Measurements from ENCODE around the gene DUSP14. TPM values are rescaled to one million over a fixed set of nuclear protein-coding genes. Genes with fewer than 3 reads are reported as not detected.

DUSP14 gene
- total and polyA plus RNA-seq, 10 donors, result 2.6 to 16.3 (median 3.8) TPM

DNA sequence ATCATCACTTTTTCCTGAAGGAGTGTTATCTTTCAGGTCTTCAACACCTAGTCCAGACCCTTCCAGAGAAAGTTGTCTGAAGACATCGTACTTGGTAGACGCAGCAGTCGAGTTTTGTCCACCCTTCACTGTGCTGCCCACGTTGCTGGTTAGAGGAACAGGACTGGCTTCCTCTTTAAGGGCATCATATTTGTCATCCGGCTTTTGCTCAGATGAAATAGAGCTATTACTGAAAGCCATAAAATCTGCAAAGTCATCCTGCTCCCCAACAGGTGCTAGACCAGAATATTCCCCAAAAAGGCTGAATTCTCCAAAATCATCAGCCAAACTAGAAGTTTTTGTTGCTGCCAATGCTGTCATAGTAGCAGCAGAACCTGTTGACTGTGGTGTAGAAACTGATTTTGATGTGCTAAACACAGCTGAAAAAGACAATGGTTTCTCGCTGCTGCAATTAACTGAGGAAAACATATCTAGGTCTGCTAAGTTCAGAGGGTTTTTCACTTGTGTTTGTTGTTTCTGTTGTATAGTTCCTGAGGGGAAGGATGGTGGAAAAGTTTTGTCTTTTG, 63.8 kb downstream of the DUSP14 start:
- Histone ChIP-seq H3K9me3 (no peaks in the 10 kb centered on the region), H3K4me1 (peaks cover 3 to 51% (median 26%) of the 10 kb centered on the region in 6 donors), H3K27me3 (replicated peaks in 1 of 7) (no peaks in the 10 kb centered on the region), H3K27ac (no peak overlapping the region), H3K36me3 (peaks cover 0 to 98% (median 50%) of the 10 kb centered on the region in 6 donors), H3K4me3 (no peak overlapping the region)
- DNase-seq, result no peak
- no peak for TF ChIP-seq POLR2A (IDR thresholded peaks at IDR 0.05)
- TF ChIP-seq, protein P1, sequence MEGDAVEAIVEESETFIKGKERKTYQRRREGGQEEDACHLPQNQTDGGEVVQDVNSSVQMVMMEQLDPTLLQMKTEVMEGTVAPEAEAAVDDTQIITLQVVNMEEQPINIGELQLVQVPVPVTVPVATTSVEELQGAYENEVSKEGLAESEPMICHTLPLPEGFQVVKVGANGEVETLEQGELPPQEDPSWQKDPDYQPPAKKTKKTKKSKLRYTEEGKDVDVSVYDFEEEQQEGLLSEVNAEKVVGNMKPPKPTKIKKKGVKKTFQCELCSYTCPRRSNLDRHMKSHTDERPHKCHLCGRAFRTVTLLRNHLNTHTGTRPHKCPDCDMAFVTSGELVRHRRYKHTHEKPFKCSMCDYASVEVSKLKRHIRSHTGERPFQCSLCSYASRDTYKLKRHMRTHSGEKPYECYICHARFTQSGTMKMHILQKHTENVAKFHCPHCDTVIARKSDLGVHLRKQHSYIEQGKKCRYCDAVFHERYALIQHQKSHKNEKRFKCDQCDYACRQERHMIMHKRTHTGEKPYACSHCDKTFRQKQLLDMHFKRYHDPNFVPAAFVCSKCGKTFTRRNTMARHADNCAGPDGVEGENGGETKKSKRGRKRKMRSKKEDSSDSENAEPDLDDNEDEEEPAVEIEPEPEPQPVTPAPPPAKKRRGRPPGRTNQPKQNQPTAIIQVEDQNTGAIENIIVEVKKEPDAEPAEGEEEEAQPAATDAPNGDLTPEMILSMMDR (IDR thresholded peaks at IDR 0.05 in 8 of 11, conservative IDR thresholded peaks at IDR 0.05 in 3 of 11), result no peak
- no peak for TF ChIP-seq POLR2AphosphoS5 (IDR thresholded peaks at IDR 0.05)
- intact Hi-C loops (cut with DNase I; ENCODE audit: low total_unique reads), result no loop called here
- 52 to 65% (median 60%) methylated on average over 6 of the region's 6 CpGs for WGBS, 5 donors

DNA sequence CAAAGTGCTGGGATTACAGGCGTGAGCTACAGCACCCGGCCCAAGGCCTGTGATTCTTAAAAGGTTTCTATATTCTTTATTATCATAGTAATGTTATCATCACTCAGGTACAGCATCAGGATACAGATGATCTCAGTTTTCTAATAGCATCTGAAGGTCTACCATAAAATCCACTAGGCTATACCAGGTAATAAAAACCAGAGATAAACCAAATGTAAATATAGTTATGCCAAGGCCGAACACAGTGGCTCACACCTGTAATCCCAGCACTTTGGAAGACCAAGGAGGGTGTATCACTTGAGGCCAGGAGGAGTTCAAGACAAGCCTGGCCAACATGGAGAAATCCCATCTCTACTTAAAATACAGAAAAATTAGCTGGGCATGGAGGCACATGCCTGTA, 65.7 kb downstream of the DUSP14 start:
- WGBS, 5 donors, result 87 to 98% (median 95%) methylated on average over 3 of the region's 3 CpGs
- no peak overlapping the region for H3K4me3 ChIP-seq
- H3K4me1 ChIP-seq, result peaks cover 0 to 34% (median 17%) of the 10 kb centered on the region in 6 donors
- no peaks in the 10 kb centered on the region for H3K9me3 ChIP-seq
- no peak for DNase-seq
- H3K36me3 ChIP-seq, result peaks cover 0 to 99% (median 66%) of the 10 kb centered on the region in 6 donors
- intact Hi-C loops (cut with DNase I; ENCODE audit: low total_unique reads), result no loop called here
- TF ChIP-seq POLR2A (IDR thresholded peaks at IDR 0.05) (no peak), POLR2AphosphoS5 (IDR thresholded peaks at IDR 0.05) (no peak)
- TF ChIP-seq, protein P1 (IDR thresholded peaks at IDR 0.05 in 8 of 11, conservative IDR thresholded peaks at IDR 0.05 in 3 of 11), result no peak
- H3K27ac ChIP-seq, result no peak overlapping the region
- H3K27me3 ChIP-seq (replicated peaks in 1 of 7), result no peaks in the 10 kb centered on the region

DNA sequence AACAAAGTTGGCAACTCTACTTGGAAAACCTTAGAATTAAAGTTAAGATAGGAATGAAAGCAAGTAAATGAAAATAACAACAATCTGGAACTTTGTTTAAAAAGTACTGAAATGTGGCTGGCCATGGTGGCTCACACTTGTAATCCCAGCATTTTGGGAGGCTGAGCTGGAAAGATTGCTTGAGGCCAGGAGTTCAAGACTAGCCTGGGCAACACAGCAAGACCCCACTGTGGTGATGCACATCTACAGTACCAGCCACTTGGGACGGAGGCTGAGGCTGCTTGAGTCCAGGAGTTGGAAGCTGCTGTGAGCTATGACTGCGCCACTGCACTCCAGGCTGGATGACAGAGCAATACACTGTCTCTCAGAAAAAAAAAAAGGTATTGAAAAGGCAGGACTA, 67.8 kb downstream of the DUSP14 start:
- Histone ChIP-seq H3K36me3 (peaks cover 0 to 100% (median 81%) of the 10 kb centered on the region in 6 donors), H3K4me3 (no peak overlapping the region), H3K4me1 (peaks cover 0 to 13% (median 6%) of the 10 kb centered on the region in 6 donors), H3K9me3 (no peaks in the 10 kb centered on the region), H3K27ac (no peak overlapping the region), H3K27me3 (replicated peaks in 1 of 7) (no peaks in the 10 kb centered on the region)
- DNase-seq, result no peak
- WGBS, 5 donors, result 92 to 100% (median 97%) methylated on average over 2 of the region's 2 CpGs
- intact Hi-C loops (cut with DNase I; ENCODE audit: low total_unique reads), result no loop called here
- TF ChIP-seq, protein P1 (IDR thresholded peaks at IDR 0.05 in 8 of 11, conservative IDR thresholded peaks at IDR 0.05 in 3 of 11), result no peak
- TF ChIP-seq POLR2AphosphoS5 (IDR thresholded peaks at IDR 0.05) (peak in 1 of 3 donors; percentile 12), POLR2A (IDR thresholded peaks at IDR 0.05) (no peak)

DNA sequence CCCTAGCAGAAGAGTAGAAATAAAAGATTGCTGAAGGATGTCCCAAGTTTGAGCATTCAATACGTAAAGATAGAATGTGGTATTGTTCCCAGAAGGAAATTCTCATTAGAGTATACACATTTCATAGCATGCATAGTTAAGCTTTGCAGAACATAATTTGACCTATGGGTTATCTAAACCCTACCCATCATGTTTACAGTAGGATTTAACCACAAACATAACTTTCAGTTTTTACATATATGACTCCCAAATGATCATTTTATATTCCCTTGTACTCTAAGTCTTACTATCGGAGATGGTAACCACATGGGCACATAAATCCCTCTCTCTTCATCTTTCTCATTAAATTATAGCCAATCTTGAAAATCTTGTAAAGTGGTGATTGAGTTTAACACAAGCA, 68.6 kb downstream of the DUSP14 start:
- Histone ChIP-seq H3K27me3 (replicated peaks in 1 of 7) (no peaks in the 10 kb centered on the region), H3K36me3 (peaks cover 0 to 100% (median 78%) of the 10 kb centered on the region in 6 donors), H3K9me3 (no peaks in the 10 kb centered on the region), H3K4me1 (peaks cover 0 to 6% (median 1%) of the 10 kb centered on the region in 6 donors), H3K27ac (no peak overlapping the region), H3K4me3 (no peak overlapping the region)
- TF ChIP-seq, protein P1 (IDR thresholded peaks at IDR 0.05 in 8 of 11, conservative IDR thresholded peaks at IDR 0.05 in 3 of 11), result no peak
- TF ChIP-seq POLR2AphosphoS5 (IDR thresholded peaks at IDR 0.05), result no peak
- TF ChIP-seq POLR2A (IDR thresholded peaks at IDR 0.05), result no peak
- WGBS, 5 donors, result 92 to 97% (median 96%) methylated on average over 2 of the region's 2 CpGs
- intact Hi-C loops (cut with DNase I; ENCODE audit: low total_unique reads), result no loop called here
- DNase-seq, result no peak

Measured in spleen (tissue), 11 donors.